Thymus (tissue), 11 donors: ENCODE measurements around the gene CTNNA1. TPM values are rescaled to one million over a fixed set of nuclear protein-coding genes. Genes with fewer than 3 reads are reported as not detected.

Source experiments
- DNase-seq, 9 donors: peaks; one replicate each; pipeline ENCODE4 v3.0.0-alpha.2; 2013; ENCODE audit warnings: low spot score in 9 of 9, low read depth in 6 of 9, missing footprints in 1 of 9
- H3K27ac ChIP-seq, 2 donors: one replicate each; pipeline ENCODE4 v1.5.1; 2013; ENCODE audit warnings: control low read depth in 1 of 2, low read depth in 1 of 2, low read length in 1 of 2, mild to moderate bottlenecking in 1 of 2, moderate library complexity in 1 of 2
- H3K27me3 ChIP-seq, 2 donors: one replicate each; pipeline ENCODE4 v1.5.1; 2013; ENCODE audit warnings: low read length in 1 of 2; ENCODE audit not compliant: control insufficient read depth in 2 of 2, insufficient read depth in 1 of 2
- H3K36me3 ChIP-seq, 2 donors: one replicate each; pipeline ENCODE4 v1.5.1; 2013; ENCODE audit warnings: low read length in 1 of 2, mild to moderate bottlenecking in 1 of 2, moderate library complexity in 1 of 2; ENCODE audit not compliant: control insufficient read depth in 2 of 2, insufficient read depth in 2 of 2
- H3K4me1 ChIP-seq, 2 donors: one replicate each; pipeline ENCODE4 v1.5.1; 2013; ENCODE audit warnings: low read length in 2 of 2; ENCODE audit not compliant: control insufficient read depth in 2 of 2, insufficient read depth in 2 of 2
- H3K4me3 ChIP-seq, 2 donors: one replicate each; pipeline ENCODE4 v1.5.1; 2013; ENCODE audit warnings: low read length in 2 of 2, control low read depth in 1 of 2, mild to moderate bottlenecking in 1 of 2
- H3K9me3 ChIP-seq, 2 donors: one replicate each; pipeline ENCODE4 v1.5.1; 2013; ENCODE audit warnings: low read length in 1 of 2, mild to moderate bottlenecking in 1 of 2; ENCODE audit not compliant: control insufficient read depth in 2 of 2, insufficient read depth in 1 of 2
- WGBS: extraction: QIAGEN DNeasy Blood & Tissue Kit; methylation state at CpG from one replicate; pipeline ENCODE4 v1.1.7; 2013; 5-methylcytosine and 5-hydroxymethylcytosine counted together
- polyA plus RNA-seq: library from polyadenylated mRNA; stranded (reverse); fragments of 200-250 nt; gene quantifications from one replicate; pipeline ENCODE4 v1.2.3, GENCODE V29; 2013
- total RNA-seq: library from RNA; stranded (reverse); fragments of 120-200 nt; gene quantifications from one replicate; pipeline ENCODE4 v1.2.4, GENCODE V29; 2013
- donor health status: healthy.

CTNNA1 gene
- total and polyA plus RNA-seq, 2 donors = 53.4 to 67.1 TPM

GRCh38 chr5:138840103-138840502, 86.9 kb downstream of the CTNNA1 start:
- no peak for DNase-seq
- Histone ChIP-seq H3K4me3 (no peak overlapping the region), H3K4me1 (no peaks in the 10 kb centered on the region), H3K27me3 (no peaks in the 10 kb centered on the region), H3K36me3 (no peaks in the 10 kb centered on the region), H3K27ac (no peak overlapping the region), H3K9me3 (no peaks in the 10 kb centered on the region)
- 93% methylated on average over 3 of the region's 3 CpGs for WGBS

GRCh38 chr5:138841531-138841930, 88.3 kb downstream of the CTNNA1 start:
- 96% methylated on average over 2 of the region's 2 CpGs for WGBS

GRCh38 chr5:138843316-138844124, 90.3 kb downstream of the CTNNA1 start:
- peak overlapping the region in 1 of 2 donors; percentile 52 for H3K27ac ChIP-seq
- H3K4me3 ChIP-seq = no peak overlapping the region
- H3K36me3 ChIP-seq = no peaks in the 10 kb centered on the region
- WGBS = 100% methylated on average over 2 of the region's 2 CpGs
- no peaks in the 10 kb centered on the region for H3K27me3 ChIP-seq
- DNase-seq = no peak
- no peaks in the 10 kb centered on the region for H3K9me3 ChIP-seq
- no peaks in the 10 kb centered on the region for H3K4me1 ChIP-seq

More at GRCh38 chr5:138841531-138841930, 88.3 kb downstream of the CTNNA1 start:
- H3K27ac ChIP-seq = no peak overlapping the region
- no peaks in the 10 kb centered on the region for H3K9me3 ChIP-seq
- no peak for DNase-seq
- no peaks in the 10 kb centered on the region for H3K4me1 ChIP-seq
- H3K4me3 ChIP-seq = no peak overlapping the region
- H3K27me3 ChIP-seq = no peaks in the 10 kb centered on the region
- no peaks in the 10 kb centered on the region for H3K36me3 ChIP-seq

- 93% methylated on average over 4 of the region's 4 CpGs for WGBS
- H3K27me3 ChIP-seq = no peaks in the 10 kb centered on the region
- no peaks in the 10 kb centered on the region for H3K9me3 ChIP-seq
- H3K27ac ChIP-seq = no peak overlapping the region
- H3K4me3 ChIP-seq = no peak overlapping the region
- no peak for DNase-seq
- H3K36me3 ChIP-seq = no peaks in the 10 kb centered on the region
- no peaks in the 10 kb centered on the region for H3K4me1 ChIP-seq
These were observed 90.9 kb downstream of the CTNNA1 start for GRCh38 chr5:138844125-138844461.

- Histone ChIP-seq H3K36me3 (no peaks in the 10 kb centered on the region), H3K4me1 (peaks cover 0 to 2% of the 10 kb centered on the region in 2 donors), H3K27ac (no peak overlapping the region), H3K4me3 (no peak overlapping the region), H3K27me3 (no peaks in the 10 kb centered on the region), H3K9me3 (no peaks in the 10 kb centered on the region)
- WGBS = 88% methylated on average over 6 of the region's 6 CpGs
- DNase-seq = no peak
These were observed 91.7 kb downstream of the CTNNA1 start for GRCh38 chr5:138844812-138845513.

GRCh38 chr5:138849439-138849838, 96.2 kb downstream of the CTNNA1 start:
- 73% methylated on average over 3 of the region's 3 CpGs for WGBS
- H3K9me3 ChIP-seq = no peaks in the 10 kb centered on the region
- H3K27ac ChIP-seq = no peak overlapping the region
- no peaks in the 10 kb centered on the region for H3K36me3 ChIP-seq
- no peak for DNase-seq
- peaks cover 0 to 2% of the 10 kb centered on the region in 2 donors for H3K4me1 ChIP-seq
- no peak overlapping the region for H3K4me3 ChIP-seq
- H3K27me3 ChIP-seq = no peaks in the 10 kb centered on the region

GRCh38 chr5:138849882-138850281, 96.7 kb downstream of the CTNNA1 start:
- Histone ChIP-seq H3K27ac (no peak overlapping the region), H3K9me3 (no peaks in the 10 kb centered on the region), H3K27me3 (no peaks in the 10 kb centered on the region), H3K36me3 (no peaks in the 10 kb centered on the region), H3K4me1 (peaks cover 0 to 2% of the 10 kb centered on the region in 2 donors), H3K4me3 (no peak overlapping the region)
- no peak for DNase-seq
- WGBS = 98% methylated on average over 1 of the region's 1 CpG

- no peak overlapping the region for H3K4me3 ChIP-seq
- peaks cover 0 to 2% of the 10 kb centered on the region in 2 donors for H3K4me1 ChIP-seq
- DNase-seq = no peak
These were observed 97.7 kb downstream of the CTNNA1 start for GRCh38 chr5:138850865-138851435.

GRCh38 chr5:138853132-138853531, 99.9 kb downstream of the CTNNA1 start:
- Histone ChIP-seq H3K27ac (no peak overlapping the region), H3K4me1 (peaks cover 0 to 2% of the 10 kb centered on the region in 2 donors), H3K27me3 (no peaks in the 10 kb centered on the region), H3K4me3 (no peak overlapping the region), H3K9me3 (no peaks in the 10 kb centered on the region), H3K36me3 (no peaks in the 10 kb centered on the region)
- WGBS = 90% methylated on average over 9 of the region's 9 CpGs
- DNase-seq = peak in 1 of 9 donors; percentile 30

More at GRCh38 chr5:138850865-138851435, 97.7 kb downstream of the CTNNA1 start:
- Histone ChIP-seq H3K36me3 (no peaks in the 10 kb centered on the region), H3K9me3 (no peaks in the 10 kb centered on the region), H3K27me3 (no peaks in the 10 kb centered on the region), H3K27ac (no peak overlapping the region)
- WGBS = 82% methylated on average over 2 of the region's 2 CpGs
